Activated CD4-positive, alpha-beta T cell treated with anti-CD3 and anti-CD28 coated beads, Interleukin-2, amount 10 ng/mL, durations not matched to agents 7 days and 5 days (primary cell): Measurements from ENCODE around the gene EME2. TPM values are rescaled to one million over a fixed set of nuclear protein-coding genes. Genes with fewer than 3 reads are reported as not detected.

Experiments
- CTCF ChIA-PET: fragments of 350-600 bp; sonication (Branson Sonifier 250); formaldehyde crosslinking; loops from one replicate; lab custom pipeline; 2021; ENCODE audit warnings: antibody characterized with exemption; lab: Charles Lee
- POLR2A ChIA-PET: fragments of 350-600 bp; sonication (Branson Sonifier 250); formaldehyde crosslinking; loops from one replicate; lab custom pipeline; 2021; ENCODE audit warnings: antibody characterized with exemption; lab: Charles Lee
- DNase-seq: peaks from one replicate; pipeline ENCODE4 v3.0.0-alpha.2; 2020
- H3K27ac Mint-ChIP-seq: one replicate; pipeline ENCODE4 v1.8.0; 2021; ENCODE audit warnings: mild to moderate bottlenecking, moderate library complexity, mixed read lengths
- H3K27me3 Mint-ChIP-seq: one replicate; pipeline ENCODE4 v1.8.0; 2021; ENCODE audit warnings: mixed read lengths
- H3K36me3 Mint-ChIP-seq: one replicate; pipeline ENCODE4 v1.8.0; 2021; ENCODE audit warnings: low read depth, mixed read lengths
- H3K4me1 Mint-ChIP-seq: one replicate; pipeline ENCODE4 v1.8.0; 2021; ENCODE audit warnings: mixed read lengths
- H3K4me3 Mint-ChIP-seq: one replicate; pipeline ENCODE4 v1.8.0; 2021; ENCODE audit warnings: mild to moderate bottlenecking, moderate library complexity, mixed read lengths
- H3K9me3 Mint-ChIP-seq: one replicate; pipeline ENCODE4 v1.8.0; 2021; ENCODE audit warnings: mixed read lengths
- total RNA-seq, 2 experiments: library from RNA; stranded (reverse); gene quantifications; one replicate each; pipeline ENCODE4 v1.2.3, GENCODE V29; 2021

The EME2 gene
- total RNA-seq, 2 experiments from 2014 or later = 28.7 to 33.4 TPM

DNA sequence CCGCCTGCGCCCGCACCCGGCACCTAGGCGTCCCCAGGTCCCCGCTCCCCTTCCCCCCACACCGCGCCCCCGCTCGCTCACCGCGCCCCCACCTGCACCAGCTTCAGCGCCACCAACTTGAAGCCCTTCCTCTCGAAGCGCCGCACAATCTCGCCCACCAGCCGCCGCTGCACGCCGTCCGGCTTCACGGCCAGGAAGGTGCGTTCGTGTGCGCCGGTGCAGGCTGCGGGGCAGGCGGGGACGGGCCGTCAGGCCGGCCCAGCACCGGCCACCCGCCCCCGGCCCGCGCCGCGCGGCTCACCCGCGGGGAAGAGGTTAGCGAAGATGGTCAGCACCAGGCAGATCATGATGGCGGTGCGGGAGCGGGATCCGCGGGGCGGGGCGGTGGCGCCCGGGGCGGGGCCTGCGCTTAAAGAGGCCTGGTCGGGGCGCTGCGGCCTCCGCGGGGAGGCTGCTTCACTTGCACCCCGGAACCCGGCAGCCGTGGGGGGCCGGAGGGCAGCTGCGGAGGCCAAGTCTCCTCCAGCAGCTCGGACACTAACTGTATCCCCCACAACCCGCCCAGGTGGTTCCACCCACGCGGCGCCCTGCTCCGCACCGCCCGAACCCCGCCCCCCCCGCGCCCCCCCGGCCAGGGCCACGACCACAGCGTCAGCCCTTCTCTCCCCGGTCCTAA is 1.3 kb upstream of the EME2 start, which contains the start of gene NME3:
Gene NME3, minus strand, starts transcription at position 356 of the 676 bp plus-strand sequence. Its CDS starts 9 bp downstream, at position 347.
- Mint-ChIP-seq H3K27me3 (no peaks in the 10 kb centered on the region), H3K27ac (peak within 1 kb of the TSS; percentile 93), H3K4me3 (peak within 1 kb of the TSS; percentile 86), H3K9me3 (no peaks in the 10 kb centered on the region), H3K36me3 (peaks cover 16% of the 10 kb centered on the region), H3K4me1 (peaks cover 13% of the 10 kb centered on the region)
- ChIA-PET POLR2A (no interaction called here), CTCF (interaction anchor here (1.0 to 2.4 kb wide), 3 partner anchors 11 to 233 kb away, joined by 3 to 14 read pairs (median 3); partner anchors contain the start of genes NUBP2 and SPSB3)
- DNase-seq = peak; percentile 76

DNA sequence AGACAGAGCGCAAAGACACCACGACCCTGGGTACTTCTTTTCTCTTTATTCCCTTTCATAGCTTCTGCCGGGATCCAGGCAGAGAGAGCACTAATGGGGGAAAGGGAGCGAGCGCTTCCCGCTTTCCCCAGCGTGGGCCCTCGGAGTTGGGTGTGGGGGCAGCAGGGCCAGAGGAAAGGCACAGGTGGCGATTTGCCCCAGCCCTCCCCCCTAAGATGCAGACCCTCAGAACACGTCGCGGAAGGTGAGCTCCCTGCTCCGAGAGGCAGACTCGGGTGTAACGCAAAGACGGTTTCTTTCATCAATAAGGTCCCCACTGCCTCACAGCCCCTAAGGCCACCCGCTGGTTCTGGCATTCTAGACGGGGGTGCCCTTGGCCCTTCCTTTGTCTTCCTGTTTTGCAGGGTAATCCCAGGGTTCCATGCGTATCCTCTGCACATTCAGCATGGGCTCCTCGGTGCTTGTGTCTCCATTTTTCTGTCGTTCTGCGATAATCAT is 697 bp upstream of the EME2 start:
- ChIA-PET POLR2A (interaction anchor here (1.4 kb wide), 1 partner anchor 11 kb away, joined by 6 read pairs; the partner anchor contains the start of genes NUBP2 and SPSB3), CTCF (interaction anchor here (1.0 to 2.4 kb wide), 2 partner anchors 11 to 476 kb away, joined by 3 to 14 read pairs; partner anchors contain the start of genes NUBP2 and SPSB3)
- Mint-ChIP-seq H3K4me1 (peaks cover 13% of the 10 kb centered on the region), H3K4me3 (peak overlapping the region; percentile 86), H3K36me3 (peaks cover 19% of the 10 kb centered on the region), H3K27ac (peak overlapping the region; percentile 93), H3K9me3 (no peaks in the 10 kb centered on the region), H3K27me3 (no peaks in the 10 kb centered on the region)
- no peak for DNase-seq

DNA sequence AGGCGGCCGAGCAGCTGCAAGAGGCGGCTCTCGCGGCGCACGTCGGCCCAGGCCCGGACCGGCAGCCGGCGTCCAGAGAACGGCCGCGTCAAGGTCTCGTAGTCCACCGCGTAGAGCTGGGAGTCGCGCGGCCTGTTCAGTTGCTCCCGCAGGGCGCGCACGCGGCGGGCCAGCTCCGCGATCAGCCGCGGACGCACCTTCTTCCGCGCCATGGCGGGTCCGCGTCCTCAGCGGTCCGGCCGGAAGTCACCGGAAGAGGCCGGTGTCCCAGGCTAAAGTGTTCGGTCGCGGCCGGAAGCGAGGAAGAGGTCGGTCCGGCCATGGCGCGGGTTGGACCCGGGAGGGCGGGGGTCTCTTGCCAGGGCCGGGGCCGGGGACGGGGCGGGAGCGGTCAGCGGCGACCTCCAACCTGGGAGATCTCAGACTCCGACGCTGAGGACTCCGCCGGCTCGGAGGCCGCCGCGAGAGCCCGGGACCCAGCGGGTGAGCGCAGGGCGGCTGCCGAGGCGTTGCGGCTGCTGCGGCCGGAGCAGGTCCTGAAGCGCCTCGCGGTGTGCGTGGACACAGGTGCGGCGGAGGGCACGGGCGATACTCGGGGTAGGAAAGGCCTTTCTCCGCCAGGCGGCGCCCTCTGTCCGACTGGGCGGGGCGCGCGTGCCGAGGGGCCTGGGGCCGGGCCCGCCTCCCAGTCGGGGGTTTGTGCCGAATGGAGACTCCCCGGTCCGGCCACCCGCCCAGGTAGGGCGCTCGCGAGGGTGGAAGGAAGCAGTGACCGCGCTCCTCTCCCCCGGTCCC is 495 bp downstream of the EME2 start, which contains the start of gene MRPS34:
Gene MRPS34, minus strand, starts transcription at position 227 of the 795 bp plus-strand sequence. Its CDS starts 15 bp downstream, at position 212.
- ChIA-PET POLR2A (interaction anchor here (1.4 kb wide), 1 partner anchor 9 kb away, joined by 6 read pairs; the partner anchor contains the start of genes NUBP2 and SPSB3), CTCF (interaction anchor here (0.9 to 2.4 kb wide), 6 partner anchors 9 to 474 kb away, joined by 3 to 14 read pairs (median 4); partner anchors contain the start of genes MAPK8IP3, NUBP2 and SPSB3)
- H3K36me3 Mint-ChIP-seq = peaks cover 15% of the 10 kb centered on the region
- H3K4me3 Mint-ChIP-seq = peak within 1 kb of the TSS; percentile 86
- H3K4me1 Mint-ChIP-seq = peaks cover 13% of the 10 kb centered on the region
- peak; percentile 81 for DNase-seq
- peak within 1 kb of the TSS; percentile 96 for H3K27ac Mint-ChIP-seq
- H3K9me3 Mint-ChIP-seq = no peaks in the 10 kb centered on the region
- H3K27me3 Mint-ChIP-seq = no peaks in the 10 kb centered on the region

DNA sequence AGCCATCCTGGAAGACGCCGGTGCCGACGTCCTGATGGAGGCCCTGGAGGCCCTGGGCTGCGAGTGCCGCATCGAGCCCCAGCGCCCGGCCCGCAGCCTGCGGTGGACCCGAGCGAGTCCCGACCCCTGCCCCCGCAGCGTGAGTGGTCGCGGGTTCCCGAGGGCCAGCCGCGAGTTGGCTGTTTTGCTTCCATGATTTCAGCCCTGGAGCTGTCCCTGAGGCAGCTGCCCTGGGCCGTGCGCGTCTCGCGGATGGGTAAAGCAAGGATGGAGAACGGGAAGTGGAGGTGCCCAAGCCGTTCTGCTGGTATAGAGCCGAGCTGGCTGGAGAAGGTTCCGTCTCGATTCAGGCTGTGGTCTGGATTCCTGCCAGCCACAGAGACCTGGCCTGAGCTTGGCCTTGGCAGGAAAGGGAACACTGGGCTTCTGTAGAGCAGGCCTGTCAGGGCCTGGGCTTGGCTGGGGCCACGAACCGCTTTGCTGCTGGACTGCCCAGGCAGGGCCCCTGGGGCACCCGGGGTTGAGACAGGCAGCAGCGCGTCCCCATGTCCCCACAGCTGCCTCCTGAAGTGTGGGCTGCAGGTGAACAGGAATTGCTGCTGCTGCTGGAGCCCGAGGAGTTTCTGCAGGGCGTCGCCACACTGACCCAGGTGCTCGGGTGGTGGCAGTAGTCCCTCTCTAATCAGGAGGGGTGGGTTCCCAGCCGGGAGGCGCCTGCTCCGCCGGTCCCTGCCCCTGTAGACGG is 1.3 kb downstream of the EME2 start:
- Mint-ChIP-seq H3K4me1 (peaks cover 13% of the 10 kb centered on the region), H3K9me3 (no peaks in the 10 kb centered on the region), H3K27ac (peak overlapping the region; percentile 81), H3K4me3 (peak overlapping the region; percentile 86), H3K27me3 (no peaks in the 10 kb centered on the region), H3K36me3 (peaks cover 14% of the 10 kb centered on the region)
- ChIA-PET POLR2A (interaction anchor here (1.2 kb wide), 1 partner anchor 9 kb away, joined by 5 read pairs; the partner anchor contains the start of genes NUBP2 and SPSB3), CTCF (interaction anchor here (0.6 to 1.7 kb wide), 7 partner anchors 9 to 162 kb away, joined by 3 to 6 read pairs (median 3); partner anchors contain the start of genes MAPK8IP3, NUBP2 and SPSB3)
- DNase-seq = peak; percentile 29

DNA sequence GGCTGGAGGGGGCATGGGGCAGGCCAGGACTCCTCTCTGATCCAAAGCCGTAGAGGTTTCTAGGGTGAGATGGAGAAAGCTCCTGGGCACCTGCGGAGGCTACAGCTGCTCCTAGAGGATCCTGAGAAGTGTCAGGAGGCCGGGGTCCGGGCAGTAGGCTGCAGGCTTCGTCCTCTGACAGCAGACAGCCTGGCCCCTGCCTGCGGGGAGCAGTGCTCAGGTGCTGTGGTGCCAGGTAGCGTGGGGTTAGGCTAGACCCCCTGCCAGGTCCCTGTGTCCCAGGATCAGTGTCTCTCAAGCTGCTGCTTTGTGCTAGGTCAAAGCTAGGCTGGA is 1.8 kb downstream of the EME2 start:
- peak overlapping the region; percentile 86 for H3K4me3 Mint-ChIP-seq
- H3K36me3 Mint-ChIP-seq = peaks cover 14% of the 10 kb centered on the region
- no peaks in the 10 kb centered on the region for H3K27me3 Mint-ChIP-seq
- no peak for DNase-seq
- ChIA-PET CTCF (interaction anchor here (0.7 to 1.7 kb wide), 5 partner anchors 9 to 74 kb away, joined by 3 to 6 read pairs (median 4); partner anchors contain the start of genes MAPK8IP3, NUBP2 and SPSB3), POLR2A (interaction anchor here (1.2 kb wide), 1 partner anchor 8 kb away, joined by 5 read pairs; the partner anchor contains the start of genes NUBP2 and SPSB3)
- H3K9me3 Mint-ChIP-seq = no peaks in the 10 kb centered on the region
- no peak overlapping the region for H3K27ac Mint-ChIP-seq
- peaks cover 13% of the 10 kb centered on the region for H3K4me1 Mint-ChIP-seq

DNA sequence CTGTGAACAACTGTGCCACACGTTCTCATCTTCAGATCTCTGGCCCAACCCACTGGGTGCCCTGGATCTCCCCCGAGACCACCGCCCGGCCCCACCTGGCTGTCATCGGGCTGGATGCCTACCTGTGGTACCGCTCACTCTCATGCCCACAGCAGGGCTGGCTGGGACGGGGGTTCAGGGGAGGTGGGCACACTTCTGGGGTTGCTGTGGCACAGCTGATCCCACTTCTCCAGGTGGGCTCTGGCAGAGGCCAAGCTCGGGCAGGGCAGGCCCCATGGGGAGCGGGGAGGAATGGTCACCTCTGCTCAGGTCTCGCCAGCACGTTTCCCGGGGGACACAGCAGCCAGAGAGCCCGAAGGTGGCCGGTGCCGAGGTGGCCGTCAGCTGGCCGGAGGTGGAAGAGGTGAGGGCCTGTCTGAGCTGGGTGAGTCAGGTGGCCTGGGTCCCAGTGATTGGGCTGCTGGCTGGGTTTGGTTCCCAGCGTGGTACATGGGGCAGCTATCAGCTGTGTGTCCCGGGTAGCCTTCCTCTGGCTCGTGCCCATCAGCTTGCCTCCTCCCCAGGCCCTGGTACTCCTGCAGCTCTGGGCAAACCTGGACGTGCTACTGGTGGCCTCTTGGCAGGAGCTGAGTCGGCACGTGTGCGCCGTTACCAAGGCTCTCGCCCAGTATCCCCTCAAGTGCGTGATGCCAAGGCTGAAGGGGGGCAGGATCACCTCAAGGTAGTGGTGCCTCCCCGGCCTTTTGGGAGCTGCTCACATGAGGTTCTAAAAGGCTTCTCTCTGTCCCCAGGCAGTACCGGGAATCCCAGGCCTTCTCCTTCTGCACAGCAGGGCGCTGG is 2.6 kb downstream of the EME2 start:
- ChIA-PET CTCF (interaction anchor here (1.0 to 1.7 kb wide), 5 partner anchors 8 to 69 kb away, joined by 3 to 6 read pairs (median 4); partner anchors contain the start of genes MAPK8IP3, NUBP2 and SPSB3), POLR2A (interaction anchor here (1.2 kb wide), 1 partner anchor 7 kb away, joined by 5 read pairs; the partner anchor contains the start of genes NUBP2 and SPSB3)
- Mint-ChIP-seq H3K4me3 (peak overlapping the region; percentile 86), H3K27me3 (no peaks in the 10 kb centered on the region), H3K27ac (no peak overlapping the region), H3K36me3 (peaks cover 11% of the 10 kb centered on the region), H3K9me3 (no peaks in the 10 kb centered on the region), H3K4me1 (peaks cover 10% of the 10 kb centered on the region)
- DNase-seq = no peak

DNA sequence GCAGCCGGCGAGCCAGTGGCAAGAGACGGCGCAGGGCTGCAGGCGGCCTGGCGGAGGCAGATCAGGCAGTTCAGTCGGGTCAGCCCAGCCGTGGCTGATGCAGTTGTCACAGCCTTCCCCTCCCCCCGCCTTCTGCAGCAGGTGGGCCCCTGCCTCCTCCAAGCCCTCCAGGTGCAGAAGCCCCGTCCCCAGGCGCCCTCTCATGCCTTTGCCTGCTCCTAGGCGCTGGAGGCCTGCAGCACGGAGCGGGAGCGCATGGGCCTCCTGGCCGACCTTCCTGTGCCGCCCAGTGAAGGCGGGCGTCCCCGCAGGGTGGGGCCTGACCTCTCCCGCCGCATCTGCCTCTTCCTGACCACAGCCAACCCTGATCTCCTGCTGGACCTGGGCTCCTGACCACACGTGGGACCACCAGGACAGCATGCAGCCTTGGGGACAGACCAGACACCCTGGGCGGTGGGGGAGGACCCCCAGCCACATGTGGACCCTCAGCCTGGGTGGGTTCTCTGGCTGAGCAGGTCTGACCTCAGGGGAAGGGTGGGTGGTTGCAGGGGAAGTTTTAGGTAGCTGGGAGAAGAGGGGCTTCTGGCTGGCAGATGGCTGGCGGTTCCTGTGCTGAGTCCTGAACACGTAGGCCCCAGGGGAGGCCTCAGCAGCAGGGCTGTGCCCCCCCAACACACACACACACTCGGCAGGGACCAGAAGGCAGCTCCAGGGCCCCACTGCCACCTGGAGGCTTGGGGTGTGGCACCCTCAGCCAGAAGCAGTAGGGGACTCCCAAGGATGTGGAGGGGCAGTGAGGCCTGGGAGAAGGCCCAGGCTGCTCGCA is 3.4 kb downstream of the EME2 start:
- ChIA-PET CTCF (interaction anchor here (1.0 to 1.3 kb wide), 2 partner anchors 12 to 70 kb away, joined by 3 to 4 read pairs; partner anchors contain the start of gene MAPK8IP3), POLR2A (no interaction called here)
- H3K9me3 Mint-ChIP-seq = no peaks in the 10 kb centered on the region
- H3K36me3 Mint-ChIP-seq = peaks cover 11% of the 10 kb centered on the region
- no peak overlapping the region for H3K4me3 Mint-ChIP-seq
- H3K4me1 Mint-ChIP-seq = peaks cover 11% of the 10 kb centered on the region
- peak overlapping the region; percentile 25 for H3K27ac Mint-ChIP-seq
- H3K27me3 Mint-ChIP-seq = no peaks in the 10 kb centered on the region
- DNase-seq = no peak

DNA sequence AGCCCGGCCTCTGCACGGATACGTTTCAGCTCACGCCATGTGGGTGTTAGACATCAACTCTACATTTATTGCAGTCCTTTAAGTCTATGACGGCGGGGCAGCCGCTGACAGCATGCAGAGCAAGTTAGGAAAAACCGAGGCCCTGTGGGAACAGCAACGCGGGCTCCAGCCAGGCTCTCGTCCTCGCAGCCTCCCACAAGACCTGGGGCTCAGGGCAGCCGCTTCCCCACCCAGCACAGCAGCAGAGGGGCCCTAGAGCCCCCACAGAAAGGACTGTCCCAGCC is 4.0 kb downstream of the EME2 start:
- ChIA-PET POLR2A (no interaction called here), CTCF (no interaction called here)
- Mint-ChIP-seq H3K4me1 (peaks cover 17% of the 10 kb centered on the region), H3K27me3 (no peaks in the 10 kb centered on the region), H3K27ac (peak overlapping the region; percentile 25), H3K36me3 (peaks cover 11% of the 10 kb centered on the region), H3K4me3 (no peak overlapping the region), H3K9me3 (no peaks in the 10 kb centered on the region)
- no peak for DNase-seq

DNA sequence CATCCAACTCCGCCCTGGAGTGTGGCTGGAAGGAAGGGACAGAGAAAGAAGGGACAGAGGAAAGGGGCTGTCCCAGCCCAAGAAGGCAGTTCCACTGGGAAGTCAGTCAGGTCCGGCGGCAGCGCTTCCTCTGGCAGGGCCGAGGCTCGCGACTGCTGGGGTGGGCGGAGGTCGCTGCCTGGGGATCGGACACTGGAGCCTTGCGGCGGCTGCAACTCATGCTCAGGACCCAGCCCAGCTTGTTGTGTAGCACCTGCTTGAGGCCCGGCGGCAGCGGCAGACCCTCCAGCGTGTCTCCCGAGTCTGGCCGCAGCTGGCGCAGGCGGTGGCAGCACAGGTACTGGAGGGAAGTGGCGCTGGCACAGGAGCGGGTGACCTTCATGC is 4.4 kb downstream of the EME2 start:
- ChIA-PET POLR2A (no interaction called here), CTCF (no interaction called here)
- Mint-ChIP-seq H3K9me3 (no peaks in the 10 kb centered on the region), H3K36me3 (peaks cover 10% of the 10 kb centered on the region), H3K27ac (no peak overlapping the region), H3K27me3 (no peaks in the 10 kb centered on the region), H3K4me3 (no peak overlapping the region), H3K4me1 (peaks cover 20% of the 10 kb centered on the region)
- no peak for DNase-seq

DNA sequence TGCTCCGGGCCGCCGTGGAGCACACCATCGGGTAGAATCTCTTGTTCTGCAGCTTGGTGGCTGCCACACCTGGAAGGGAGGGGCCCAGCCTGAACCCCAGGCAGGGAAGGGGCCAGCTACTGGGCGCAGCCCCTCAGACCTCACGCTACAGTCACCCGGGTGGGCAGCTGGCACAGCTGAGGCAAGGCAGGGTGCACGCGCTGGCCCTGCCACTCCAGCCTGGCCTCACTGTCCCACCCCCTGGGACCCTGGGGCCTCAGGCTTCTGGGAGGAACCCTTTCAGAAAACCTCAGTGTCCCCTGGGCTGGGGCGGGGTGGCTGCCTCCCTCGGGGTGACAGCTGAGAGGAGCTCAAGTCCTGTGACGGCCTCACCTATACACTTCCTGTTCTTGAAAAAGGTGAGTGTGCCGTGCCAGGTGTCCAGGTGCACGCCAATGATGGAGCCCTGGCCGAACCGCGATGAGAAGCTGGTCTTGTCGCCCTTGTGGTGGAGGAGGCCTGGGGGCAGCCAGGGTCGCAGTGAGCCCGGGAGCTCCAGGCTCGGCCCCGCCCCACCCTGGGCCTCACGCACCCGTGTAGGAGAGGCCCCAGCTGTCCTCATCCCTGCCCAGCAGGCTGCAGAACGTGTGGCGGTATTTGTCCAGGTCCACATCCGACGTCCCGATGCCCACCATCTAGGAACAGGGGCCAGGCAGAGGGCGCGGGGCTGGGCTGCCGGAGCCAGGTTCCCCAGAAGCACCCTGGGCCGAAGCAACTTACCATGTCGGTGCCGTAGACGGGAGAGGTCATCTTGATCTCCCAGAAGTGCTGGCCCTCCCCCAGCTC is 5.0 kb downstream of the EME2 start:
- peaks cover 4% of the 10 kb centered on the region for H3K36me3 Mint-ChIP-seq
- no peak overlapping the region for H3K4me3 Mint-ChIP-seq
- no peak for DNase-seq
- ChIA-PET POLR2A (no interaction called here), CTCF (interaction anchor here (1.0 kb wide), 1 partner anchor 72 kb away, joined by 3 read pairs; the partner anchor contains the start of gene MAPK8IP3)
- no peaks in the 10 kb centered on the region for H3K27me3 Mint-ChIP-seq
- no peaks in the 10 kb centered on the region for H3K9me3 Mint-ChIP-seq
- H3K4me1 Mint-ChIP-seq = peaks cover 18% of the 10 kb centered on the region
- no peak overlapping the region for H3K27ac Mint-ChIP-seq
